IMR-90 (cell line): ENCODE results near the gene COPS7A.

Source experiments
- BHLHE40 ChIP-seq: fragments of 150-350 bp; IDR thresholded peaks from 2 replicates; pipeline ENCODE4 v1.6.1; 2016; ENCODE audit warnings: mild to moderate bottlenecking, low read depth, low read length
- FOS ChIP-seq: fragments of 150-350 bp; IDR thresholded peaks from 2 replicates; pipeline ENCODE4 v1.6.1; 2016; ENCODE audit warnings: low read depth, low read length
- MAZ ChIP-seq: IDR thresholded peaks from 2 replicates; pipeline ENCODE4 v1.6.1; 2012; ENCODE audit warnings: low read depth, mild to moderate bottlenecking, low read length, improper control_type of control experiment, moderate library complexity, borderline replicate concordance
- MXI1 ChIP-seq: IDR thresholded peaks from 2 replicates; pipeline ENCODE4 v1.6.1; 2012; ENCODE audit warnings: low read depth, mild to moderate bottlenecking, low read length, moderate library complexity, borderline replicate concordance
- NFE2L2 ChIP-seq: fragments of 150-350 bp; IDR thresholded peaks from 2 replicates; pipeline ENCODE4 v1.6.1; 2016; ENCODE audit warnings: low read depth, mild to moderate bottlenecking, low read length
- POLR2A ChIP-seq: IDR thresholded peaks from 2 replicates; pipeline ENCODE4 v1.6.1; 2012; ENCODE audit warnings: mild to moderate bottlenecking, low read depth, low read length
- RAD21 ChIP-seq: IDR thresholded peaks from 2 replicates; pipeline ENCODE4 v1.6.1; 2012; ENCODE audit warnings: low read length, improper control_type of control experiment
- RFX5 ChIP-seq: IDR thresholded peaks from 2 replicates; pipeline ENCODE4 v1.8.0; 2012; ENCODE audit warnings: low read depth, mild to moderate bottlenecking, low read length, moderate library complexity
- SMC3 ChIP-seq: fragments of 150-350 bp; IDR thresholded peaks from 2 replicates; pipeline ENCODE4 v1.6.1; 2016; ENCODE audit warnings: low read depth, mild to moderate bottlenecking, antibody characterized with exemption, low read length, moderate library complexity
- USF2 ChIP-seq: fragments of 150-350 bp; IDR thresholded peaks from 2 replicates; pipeline ENCODE4 v1.6.1; 2017; ENCODE audit warnings: mild to moderate bottlenecking, antibody characterized with exemption, low read length, low read depth
- TF ChIP-seq, protein P1 (sequence below): conservative IDR thresholded peaks from 2 replicates; pipeline ENCODE4 v1.5.1; 2012; ENCODE audit warnings: mild to moderate bottlenecking, low read depth, low read length, improper control_type of control experiment

- TF ChIP-seq, protein P1, sequence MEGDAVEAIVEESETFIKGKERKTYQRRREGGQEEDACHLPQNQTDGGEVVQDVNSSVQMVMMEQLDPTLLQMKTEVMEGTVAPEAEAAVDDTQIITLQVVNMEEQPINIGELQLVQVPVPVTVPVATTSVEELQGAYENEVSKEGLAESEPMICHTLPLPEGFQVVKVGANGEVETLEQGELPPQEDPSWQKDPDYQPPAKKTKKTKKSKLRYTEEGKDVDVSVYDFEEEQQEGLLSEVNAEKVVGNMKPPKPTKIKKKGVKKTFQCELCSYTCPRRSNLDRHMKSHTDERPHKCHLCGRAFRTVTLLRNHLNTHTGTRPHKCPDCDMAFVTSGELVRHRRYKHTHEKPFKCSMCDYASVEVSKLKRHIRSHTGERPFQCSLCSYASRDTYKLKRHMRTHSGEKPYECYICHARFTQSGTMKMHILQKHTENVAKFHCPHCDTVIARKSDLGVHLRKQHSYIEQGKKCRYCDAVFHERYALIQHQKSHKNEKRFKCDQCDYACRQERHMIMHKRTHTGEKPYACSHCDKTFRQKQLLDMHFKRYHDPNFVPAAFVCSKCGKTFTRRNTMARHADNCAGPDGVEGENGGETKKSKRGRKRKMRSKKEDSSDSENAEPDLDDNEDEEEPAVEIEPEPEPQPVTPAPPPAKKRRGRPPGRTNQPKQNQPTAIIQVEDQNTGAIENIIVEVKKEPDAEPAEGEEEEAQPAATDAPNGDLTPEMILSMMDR: no peak
- TF ChIP-seq POLR2A: no peak
- TF ChIP-seq MXI1: no peak
- no peak for TF ChIP-seq USF2
- TF ChIP-seq RAD21: no peak
- no peak for TF ChIP-seq BHLHE40
- no peak for TF ChIP-seq RFX5
- TF ChIP-seq FOS: no peak
- no peak for TF ChIP-seq MAZ
- no peak for TF ChIP-seq NFE2L2
- no peak for TF ChIP-seq SMC3
Measured at GRCh38 chr12:6695313-6696045, 28.4 kb upstream of the COPS7A start.
